Karpas-422 (cell line): ENCODE measurements around the gene CD151. TPM values are rescaled to one million over a fixed set of nuclear protein-coding genes. Genes with fewer than 3 reads are reported as not detected.

Experiments used
- DNase-seq: peaks from one replicate; pipeline ENCODE4 v3.0.0-alpha.2; 2015
- H2AFZ ChIP-seq: fragments of 200-600 bp; sonication (generic); 2 replicates; pipeline ENCODE4 v1.6.1; 2014; ENCODE audit warnings: antibody characterized with exemption, low read length, mixed read lengths
- H3K27ac ChIP-seq: fragments of 200-600 bp; sonication (generic); 2 replicates; pipeline ENCODE4 v1.5.1; 2014; ENCODE audit warnings: mild to moderate bottlenecking, low read length, moderate library complexity
- H3K27me3 ChIP-seq: fragments of 200-600 bp; sonication (generic); 2 replicates; pipeline ENCODE4 v1.6.1; 2014; ENCODE audit warnings: low read length, mixed read lengths
- H3K36me3 ChIP-seq: fragments of 200-600 bp; sonication (generic); 2 replicates; pipeline ENCODE4 v1.6.1; 2014; ENCODE audit warnings: low read length, mixed read lengths; ENCODE audit not compliant: insufficient read depth
- H3K4me1 ChIP-seq: fragments of 200-600 bp; sonication (generic); 2 replicates; pipeline ENCODE4 v1.6.1; 2014; ENCODE audit warnings: mild to moderate bottlenecking, low read length, mixed read lengths
- H3K4me2 ChIP-seq: fragments of 200-600 bp; sonication (generic); 2 replicates; pipeline ENCODE4 v1.6.1; 2014; ENCODE audit warnings: low read length, low read depth, mild to moderate bottlenecking; ENCODE audit not compliant: poor library complexity, severe bottlenecking
- H3K4me3 ChIP-seq: fragments of 200-600 bp; sonication (generic); 2 replicates; pipeline ENCODE4 v1.5.1; 2014; ENCODE audit warnings: mild to moderate bottlenecking, antibody characterized with exemption, low read length, mixed read lengths
- H3K79me2 ChIP-seq: fragments of 200-600 bp; sonication (generic); 2 replicates; pipeline ENCODE4 v1.6.1; 2014; ENCODE audit warnings: mild to moderate bottlenecking, low read length, mixed read lengths
- H3K9ac ChIP-seq: fragments of 200-600 bp; sonication (generic); 2 replicates; pipeline ENCODE4 v1.6.0; 2014; ENCODE audit warnings: low read length
- H3K9me2 ChIP-seq: fragments of 200-600 bp; sonication (generic), shearing (Covaris generic); replicated peaks from 2 replicates; pipeline ENCODE4 v1.6.0; 2014; ENCODE audit warnings: mild to moderate bottlenecking, low read length, moderate library complexity; ENCODE audit not compliant: insufficient read depth
- H3K9me3 ChIP-seq: fragments of 300-700, 200-600 bp; sonication (generic); 2 replicates; pipeline ENCODE4 v1.6.1; 2014; ENCODE audit warnings: low read length, mixed read lengths
- H4K20me1 ChIP-seq: fragments of 200-600 bp; sonication (generic); 2 replicates; pipeline ENCODE4 v1.6.1; 2014; ENCODE audit warnings: mild to moderate bottlenecking, antibody characterized with exemption, low read length, low read depth; ENCODE audit not compliant: insufficient read depth
- total RNA-seq: library from RNA; depleted of rRNA; stranded (reverse); fragments of >200 nt; shearing (Covaris generic); gene quantifications from 2 replicates; pipeline ENCODE4 v1.2.3, GENCODE V29; 2014; ENCODE audit warnings: low replicate concordance

Gene CD151
- total RNA-seq, 1 experiment from 2014 or later = 10.5 TPM

DNA sequence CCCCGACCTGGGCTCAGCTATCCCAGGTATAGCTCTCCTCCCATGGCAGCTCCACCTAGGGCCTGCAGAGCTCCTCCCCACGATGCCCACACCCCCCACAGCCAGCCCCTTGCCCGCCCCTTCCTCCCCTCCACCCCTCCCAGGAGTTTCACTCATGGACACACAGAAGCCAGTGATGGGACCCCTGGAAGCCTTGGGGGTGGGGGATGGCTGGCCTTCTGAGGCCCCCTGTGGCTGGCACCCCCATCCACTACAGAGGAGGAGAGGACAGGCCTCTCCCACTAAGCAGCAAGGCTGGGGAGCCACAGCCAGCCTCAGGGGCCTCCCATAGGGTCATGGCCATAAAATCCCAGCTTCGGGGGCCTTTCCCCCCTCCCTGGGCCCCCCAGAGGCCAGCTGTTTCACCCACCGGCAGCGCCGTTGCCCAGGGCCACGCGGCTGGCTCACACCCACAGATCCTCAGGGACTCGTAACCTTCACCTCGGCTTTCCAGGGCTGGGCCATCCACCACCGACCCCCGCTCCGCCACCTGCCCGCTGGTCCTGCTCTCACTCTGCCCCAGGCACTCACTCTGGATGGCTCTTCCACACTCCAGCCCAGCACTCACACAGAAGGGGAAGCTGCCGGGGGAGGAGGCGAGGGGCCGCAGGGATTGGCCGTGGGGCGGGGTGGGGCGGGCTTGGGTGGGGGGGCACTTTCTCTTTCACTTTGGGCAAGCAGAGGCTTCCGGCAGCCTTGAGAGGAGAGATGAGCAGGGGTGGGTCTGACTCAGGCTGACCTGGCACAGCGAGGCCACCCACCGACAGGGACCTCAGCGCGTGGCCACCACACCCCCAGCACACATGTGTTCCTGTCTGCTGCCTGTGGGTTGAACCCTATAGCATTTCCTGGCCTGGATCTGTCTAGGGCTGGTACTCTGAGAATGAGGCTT, 36.9 kb upstream of the CD151 start:
- Histone ChIP-seq H2AFZ (no peak overlapping the region), H3K4me3 (peak overlapping the region; percentile 95), H4K20me1 (peaks cover 13% of the 10 kb centered on the region; the same call in 1 of the 2 replicates), H3K4me1 (peaks cover 30% of the 10 kb centered on the region), H3K79me2 (peaks cover 24% of the 10 kb centered on the region), H3K9ac (peak overlapping the region; percentile 93), H3K27me3 (no peaks in the 10 kb centered on the region), H3K27ac (peak overlapping the region; percentile 81), H3K4me2 (peak overlapping the region; percentile 97), H3K36me3 (no peaks in the 10 kb centered on the region), H3K9me2 (no peaks in the 10 kb centered on the region), H3K9me3 (no peaks in the 10 kb centered on the region)
- DNase-seq = peak; percentile 89

DNA sequence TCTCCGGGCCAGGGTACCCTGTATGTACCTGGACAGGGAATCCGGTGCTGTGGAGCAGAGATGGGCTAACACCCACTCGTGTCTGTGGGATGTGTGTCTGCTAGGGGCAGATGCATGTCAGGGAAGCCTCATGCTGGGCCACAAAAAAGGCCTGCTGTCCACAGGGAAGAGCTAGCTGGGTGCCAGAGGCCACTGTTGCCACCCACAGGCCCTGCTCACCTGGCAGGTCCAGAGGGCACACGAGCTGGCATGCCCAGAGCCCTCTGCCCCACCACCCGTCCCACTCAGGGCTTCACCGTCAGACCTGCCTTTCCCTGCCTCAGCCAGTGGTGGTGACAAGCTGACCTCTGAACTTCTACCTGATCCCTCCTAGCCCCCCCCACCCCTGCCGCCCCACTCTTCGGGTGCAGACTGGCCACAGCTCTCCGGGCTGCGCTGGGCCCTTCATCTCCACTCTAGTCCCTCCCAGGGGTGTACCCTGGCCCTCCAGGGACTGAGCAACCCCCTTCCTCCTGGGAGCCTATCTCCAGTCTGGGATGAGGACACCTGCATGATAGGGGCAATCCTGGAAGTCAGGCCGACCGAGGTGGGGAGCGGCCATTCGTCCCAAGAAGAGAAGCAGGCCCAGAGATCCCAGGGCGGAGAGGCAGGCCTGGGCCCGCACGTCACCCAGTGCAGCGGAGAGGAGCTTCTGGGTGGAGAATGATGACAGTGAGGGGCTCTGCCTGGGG, 36.0 kb upstream of the CD151 start:
- Histone ChIP-seq H3K27me3 (no peaks in the 10 kb centered on the region), H3K36me3 (no peaks in the 10 kb centered on the region), H2AFZ (no peak overlapping the region), H3K9ac (peak overlapping the region; percentile 93), H3K79me2 (peaks cover 24% of the 10 kb centered on the region), H3K4me2 (peak overlapping the region; percentile 97), H3K4me1 (peaks cover 24% of the 10 kb centered on the region), H3K9me3 (no peaks in the 10 kb centered on the region), H3K9me2 (no peaks in the 10 kb centered on the region), H4K20me1 (peaks cover 13% of the 10 kb centered on the region; the same call in 1 of the 2 replicates), H3K27ac (peak overlapping the region; percentile 81), H3K4me3 (peak overlapping the region; percentile 95)
- no peak for DNase-seq

DNA sequence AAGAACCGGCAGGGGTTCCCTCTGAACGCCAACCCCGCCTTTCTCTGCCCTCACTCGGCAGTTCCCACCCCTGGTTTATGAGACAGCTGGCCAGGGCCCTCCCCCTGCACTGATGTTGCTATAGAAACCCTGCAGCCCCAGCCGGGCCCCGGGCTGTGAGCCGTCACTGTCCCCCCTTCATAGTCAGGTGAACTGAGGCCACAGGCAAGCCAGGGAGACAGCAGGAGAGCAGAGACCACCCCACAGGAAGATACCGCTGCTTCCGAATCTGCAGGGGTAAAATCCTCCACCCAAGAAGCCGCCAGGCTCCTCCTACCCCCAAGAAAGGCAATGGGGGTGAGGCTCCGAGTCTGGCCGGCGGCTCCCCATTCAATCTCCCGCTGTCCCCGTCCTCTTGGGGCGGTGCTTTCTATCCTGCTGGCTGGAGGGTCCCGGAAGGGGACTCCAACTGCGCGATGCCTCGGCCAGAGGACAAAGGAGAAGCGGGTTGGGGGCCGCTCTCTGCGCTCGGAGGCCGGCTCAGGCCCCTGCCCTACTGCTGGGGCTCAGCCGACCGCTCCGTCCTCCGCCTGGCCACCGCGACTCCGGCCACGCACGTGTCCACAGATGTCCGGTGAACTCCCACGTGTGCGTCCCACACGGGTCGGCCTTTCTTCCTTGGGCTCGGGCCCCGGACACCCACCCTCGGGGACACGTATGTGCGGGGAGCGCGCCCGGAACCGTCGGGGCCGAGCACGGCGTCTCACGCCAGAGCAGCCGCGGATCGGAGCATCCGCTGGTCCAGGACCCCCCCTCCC, 35.3 kb upstream of the CD151 start:
- Histone ChIP-seq H3K27me3 (no peaks in the 10 kb centered on the region), H3K27ac (peak overlapping the region; percentile 81), H3K9ac (peak overlapping the region; percentile 93), H3K4me3 (peak overlapping the region; percentile 95), H3K79me2 (peaks cover 24% of the 10 kb centered on the region), H3K9me3 (no peaks in the 10 kb centered on the region), H3K9me2 (no peaks in the 10 kb centered on the region), H2AFZ (no peak overlapping the region), H3K4me2 (peak overlapping the region; percentile 97), H3K36me3 (no peaks in the 10 kb centered on the region), H4K20me1 (peaks cover 13% of the 10 kb centered on the region; the same call in 1 of the 2 replicates), H3K4me1 (peaks cover 24% of the 10 kb centered on the region)
- DNase-seq = peak; percentile 92

DNA sequence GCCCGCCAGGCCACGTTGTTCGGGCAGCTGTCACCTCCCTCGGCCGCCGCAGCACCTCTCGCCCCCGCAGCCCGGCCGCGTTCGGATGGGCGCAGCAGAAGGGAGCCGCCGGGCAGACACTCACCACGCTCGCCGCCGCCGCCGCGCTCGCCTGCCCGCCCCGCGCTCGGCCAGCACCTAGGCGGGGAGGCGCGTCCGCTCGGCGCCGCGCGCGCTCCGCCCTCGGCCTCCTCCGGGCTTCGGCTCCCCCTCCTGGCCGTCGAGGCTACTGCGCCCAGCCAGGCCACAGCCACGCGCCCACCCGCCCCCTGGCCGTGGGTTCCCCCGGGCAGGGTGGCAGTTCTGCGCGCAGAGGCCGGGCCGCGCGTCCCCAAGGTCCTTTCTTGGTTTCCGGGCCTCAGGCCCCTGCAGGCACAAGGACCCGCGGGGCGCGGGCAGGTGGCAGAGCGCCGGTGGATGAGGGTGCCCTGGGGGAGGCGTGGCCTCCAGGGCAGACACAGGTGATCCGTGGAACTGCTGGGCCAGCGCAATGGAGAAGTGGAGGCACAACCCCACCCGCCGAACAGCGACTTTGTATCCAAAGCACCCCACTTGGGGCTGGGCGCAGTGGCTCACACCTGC, 34.5 kb upstream of the CD151 start, which contains the start of gene SLC25A22:
TSS of gene SLC25A22 (minus strand) at position 189 of the 621 bp plus-strand sequence. CDS start 3,275 bp downstream, outside the sequence.
- Histone ChIP-seq H4K20me1 (peaks cover 13% of the 10 kb centered on the region; the same call in 1 of the 2 replicates), H3K9me3 (no peaks in the 10 kb centered on the region), H3K4me3 (peak within 1 kb of the TSS; percentile 95), H3K36me3 (no peaks in the 10 kb centered on the region), H3K27me3 (no peaks in the 10 kb centered on the region), H3K9ac (peak within 1 kb of the TSS; percentile 93), H2AFZ (no peak within 1 kb of the TSS), H3K4me2 (peak within 1 kb of the TSS; percentile 97), H3K27ac (peak within 1 kb of the TSS; percentile 81), H3K4me1 (peaks cover 24% of the 10 kb centered on the region), H3K9me2 (no peaks in the 10 kb centered on the region), H3K79me2 (peaks cover 24% of the 10 kb centered on the region)
- peak; percentile 95 for DNase-seq

DNA sequence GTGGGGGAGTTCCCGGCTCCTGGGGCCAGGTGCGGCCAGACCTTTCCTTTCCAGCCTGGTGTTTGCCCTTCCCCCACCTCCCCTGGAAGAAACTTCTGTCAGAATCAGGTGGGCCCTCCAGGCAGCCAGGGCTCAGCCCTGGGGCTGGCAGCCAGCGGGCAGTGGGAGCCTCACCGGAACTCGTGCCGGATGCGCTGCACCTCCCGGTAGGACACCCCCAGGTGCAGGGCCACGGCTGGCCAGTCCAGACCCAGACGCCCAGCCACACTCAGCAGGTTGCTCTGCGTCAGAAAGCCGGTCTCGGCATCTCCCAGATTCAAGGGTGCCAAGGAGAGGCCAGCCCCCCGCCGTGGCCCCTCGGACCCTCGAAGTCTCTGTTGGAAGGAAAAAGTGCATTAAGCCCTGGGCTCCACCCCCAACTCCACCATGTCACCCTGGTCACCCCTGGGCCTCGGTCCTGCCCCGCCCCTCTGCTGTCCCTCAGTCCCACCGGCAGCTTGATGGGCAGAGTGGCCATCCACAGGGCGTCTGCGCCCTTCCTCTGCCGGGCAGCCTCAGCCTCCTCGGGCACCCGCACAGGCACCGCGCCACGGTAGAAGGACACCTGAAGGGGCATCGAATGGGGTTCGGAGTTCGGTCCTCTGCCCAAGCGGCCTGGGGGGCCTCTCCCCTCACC, 33.0 kb upstream of the CD151 start:
- Histone ChIP-seq H3K27me3 (no peaks in the 10 kb centered on the region), H3K4me3 (no peak overlapping the region)

DNA sequence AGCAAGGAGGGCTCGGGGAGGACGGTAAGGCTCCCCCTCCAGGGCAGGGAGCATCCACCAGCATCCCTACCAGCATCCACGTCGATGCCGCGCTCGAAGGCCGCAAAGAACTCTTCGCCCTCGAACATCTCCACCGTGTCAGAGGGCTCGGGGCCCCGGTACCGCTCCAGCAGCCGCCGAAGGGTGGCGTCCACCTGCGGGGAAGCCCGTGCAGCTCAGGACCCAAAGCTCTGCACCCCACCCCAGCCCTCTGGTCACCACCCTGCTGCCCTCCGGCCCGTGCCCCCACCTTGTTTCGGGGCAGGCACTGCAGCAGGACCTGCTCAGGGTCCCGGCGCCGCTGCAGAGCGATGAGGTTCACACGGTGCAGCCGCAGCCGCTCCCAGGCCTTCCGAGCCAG, 32.3 kb upstream of the CD151 start:
- Histone ChIP-seq H4K20me1 (peaks cover 6% of the 10 kb centered on the region; the same call in 1 of the 2 replicates), H3K79me2 (peaks cover 13% of the 10 kb centered on the region), H3K4me1 (peaks cover 28% of the 10 kb centered on the region)

More for the DNA sequence above, 33.0 kb upstream of the CD151 start:
- Histone ChIP-seq H2AFZ (no peak overlapping the region), H3K9ac (no peak overlapping the region), H3K9me2 (no peaks in the 10 kb centered on the region), H3K4me1 (peaks cover 32% of the 10 kb centered on the region), H3K27ac (no peak overlapping the region), H4K20me1 (peaks cover 6% of the 10 kb centered on the region; the same call in 1 of the 2 replicates), H3K36me3 (no peaks in the 10 kb centered on the region), H3K4me2 (no peak overlapping the region), H3K9me3 (no peaks in the 10 kb centered on the region), H3K79me2 (peaks cover 17% of the 10 kb centered on the region)
- no peak for DNase-seq

DNA sequence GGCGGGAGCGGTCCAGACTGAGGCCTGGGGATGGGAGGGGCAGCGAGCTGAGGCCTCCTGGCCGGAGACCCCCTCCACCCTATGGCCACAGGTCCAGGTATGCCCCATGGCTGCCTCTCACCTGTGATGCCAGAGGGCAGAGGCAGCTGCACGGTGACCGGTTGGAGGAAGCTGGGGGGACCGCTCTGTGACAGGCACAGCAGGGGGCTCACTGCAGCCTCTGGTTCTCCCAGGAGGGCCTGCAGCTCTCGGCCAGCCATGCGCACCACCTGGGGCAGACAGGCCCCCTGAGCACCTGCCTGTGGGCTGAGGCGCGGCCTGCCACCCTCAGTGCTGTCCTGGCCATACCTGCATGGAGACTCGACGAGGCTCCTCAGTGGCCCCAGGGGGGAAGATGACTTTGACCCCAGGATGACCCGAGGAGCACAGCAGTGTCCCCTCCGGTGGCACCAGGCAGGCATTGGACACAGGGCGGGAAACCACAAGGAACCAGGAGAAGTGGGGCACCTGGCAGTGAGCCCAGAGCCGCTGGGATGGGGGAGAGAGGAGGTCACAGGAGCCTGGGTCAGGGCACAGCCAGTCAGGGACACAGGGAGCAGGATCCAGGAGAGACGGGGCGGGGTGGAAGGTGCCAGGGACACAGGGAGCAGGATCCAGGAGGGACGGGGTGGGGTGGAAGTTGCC, 31.5 kb upstream of the CD151 start:
- Histone ChIP-seq H3K27me3 (no peaks in the 10 kb centered on the region), H3K27ac (no peak overlapping the region), H3K4me3 (no peak overlapping the region), H3K4me2 (no peak overlapping the region), H3K36me3 (no peaks in the 10 kb centered on the region), H3K79me2 (peaks cover 8% of the 10 kb centered on the region), H3K9me2 (no peaks in the 10 kb centered on the region), H3K4me1 (peaks cover 28% of the 10 kb centered on the region), H3K9me3 (no peaks in the 10 kb centered on the region), H4K20me1 (peaks cover 3% of the 10 kb centered on the region; the same call in 1 of the 2 replicates), H2AFZ (no peak overlapping the region), H3K9ac (no peak overlapping the region)
- no peak for DNase-seq

More for the DNA sequence above, 32.3 kb upstream of the CD151 start:
- Histone ChIP-seq H3K27ac (no peak overlapping the region), H3K27me3 (no peaks in the 10 kb centered on the region), H3K9me3 (no peaks in the 10 kb centered on the region), H3K9me2 (no peaks in the 10 kb centered on the region), H3K9ac (no peak overlapping the region), H3K4me3 (no peak overlapping the region), H2AFZ (no peak overlapping the region), H3K36me3 (no peaks in the 10 kb centered on the region), H3K4me2 (no peak overlapping the region)
- no peak for DNase-seq
